ENCODE results near the gene ANKLE2.
"Not testable (repeated sequence)": the region's sequence is repeated elsewhere in the genome, so short reads cannot be mapped to it uniquely, and the experiment has no call there.

Gene ANKLE2

GRCh38 chr12:132766380-132767085, 4.9 kb upstream of the ANKLE2 start:
- Mint-ChIP-seq H3K27ac (peak overlapping the region; percentile 88), H3K4me1 (peaks cover 47% of the 10 kb centered on the region), H3K9me3 (no peaks in the 10 kb centered on the region), H3K27me3 (ENCODE audit: low read depth, poor library complexity) (no peaks in the 10 kb centered on the region), H3K4me3 (no peak overlapping the region), H3K36me3 (ENCODE audit: low read depth) (peaks cover 27% of the 10 kb centered on the region)
- TF ChIP-seq CTCF (IDR thresholded peaks at IDR 0.05): no peak
- DNase-seq: no peak

- H3K36me3 Mint-ChIP-seq (ENCODE audit: low read depth): peaks cover 24% of the 10 kb centered on the region
- no peak overlapping the region for H3K4me3 Mint-ChIP-seq
- peak overlapping the region; percentile 60 for H3K27ac Mint-ChIP-seq
- no peaks in the 10 kb centered on the region for H3K9me3 Mint-ChIP-seq
- peaks cover 56% of the 10 kb centered on the region for H3K4me1 Mint-ChIP-seq
- TF ChIP-seq CTCF (IDR thresholded peaks at IDR 0.05): no peak
- DNase-seq: no peak
- H3K27me3 Mint-ChIP-seq (ENCODE audit: low read depth, poor library complexity): peaks cover 2% of the 10 kb centered on the region
Observed at GRCh38 chr12:132765361-132765760, 3.7 kb upstream of the ANKLE2 start.

GRCh38 chr12:132764231-132764630, 2.6 kb upstream of the ANKLE2 start:
- H3K4me3 Mint-ChIP-seq: no peak overlapping the region
- TF ChIP-seq CTCF (IDR thresholded peaks at IDR 0.05): no peak
- H3K9me3 Mint-ChIP-seq: no peaks in the 10 kb centered on the region
- peaks cover 58% of the 10 kb centered on the region for H3K4me1 Mint-ChIP-seq
- H3K27me3 Mint-ChIP-seq (ENCODE audit: low read depth, poor library complexity): peaks cover 5% of the 10 kb centered on the region
- peak overlapping the region; percentile 78 for H3K27ac Mint-ChIP-seq
- DNase-seq: no peak
- peaks cover 25% of the 10 kb centered on the region for H3K36me3 Mint-ChIP-seq (ENCODE audit: low read depth)

GRCh38 chr12:132761921-132762583, 420 bp upstream of the ANKLE2 start:
- TF ChIP-seq CTCF (IDR thresholded peaks at IDR 0.05): no peak
- Mint-ChIP-seq H3K27ac (peak overlapping the region; percentile 80), H3K9me3 (no peaks in the 10 kb centered on the region), H3K4me1 (peaks cover 38% of the 10 kb centered on the region), H3K27me3 (ENCODE audit: low read depth, poor library complexity) (peaks cover 5% of the 10 kb centered on the region), H3K36me3 (ENCODE audit: low read depth) (peaks cover 27% of the 10 kb centered on the region), H3K4me3 (peak overlapping the region; percentile 78)
- peak; percentile 84 for DNase-seq

- H3K27ac Mint-ChIP-seq: no peak overlapping the region
- H3K36me3 Mint-ChIP-seq (ENCODE audit: low read depth): peaks cover 39% of the 10 kb centered on the region
- no peak for TF ChIP-seq CTCF (IDR thresholded peaks at IDR 0.05)
- peaks cover 19% of the 10 kb centered on the region for H3K4me1 Mint-ChIP-seq
- peak overlapping the region; percentile 97 for H3K4me3 Mint-ChIP-seq
- DNase-seq: no peak
- peaks cover 5% of the 10 kb centered on the region for H3K27me3 Mint-ChIP-seq (ENCODE audit: low read depth, poor library complexity)
- H3K9me3 Mint-ChIP-seq: no peaks in the 10 kb centered on the region
Observed at GRCh38 chr12:132759359-132759758, 2.3 kb downstream of the ANKLE2 start.

- not testable (repeated sequence) for H3K27ac Mint-ChIP-seq; H3K4me3 Mint-ChIP-seq; DNase-seq; H3K27me3 Mint-ChIP-seq (ENCODE audit: low read depth, poor library complexity); H3K9me3 Mint-ChIP-seq
- Mint-ChIP-seq H3K36me3 (ENCODE audit: low read depth) (peaks cover 43% of the 10 kb centered on the region), H3K4me1 (peaks cover 19% of the 10 kb centered on the region)
Observed at GRCh38 chr12:132758825-132759224, 2.8 kb downstream of the ANKLE2 start.
